Natural killer cell (primary cell): ENCODE results near the gene SPPL3. TPM values are rescaled to one million over a fixed set of nuclear protein-coding genes. Genes with fewer than 3 reads are reported as not detected.
"Not testable (repeated sequence)": the region's sequence is repeated elsewhere in the genome, so short reads cannot be mapped to it uniquely, and the experiment has no call there.

Experiments
- ATAC-seq, 3 donors: fragments of 150-1000 bp in 2 of 3; fragments of 200-7000 bp in 1 of 3; cut with Tn5 transposase; 1 replicate in 1 of 3; 2 replicates in 2 of 3; pipeline ENCODE4 v1.10.0; 2021; ENCODE audit warnings: mild to moderate bottlenecking in 2 of 3, moderate library complexity in 2 of 3
- DNase-seq, 2 donors: peaks; one replicate each; pipeline versions ENCODE4 v3.0.0 to v3.0.0-alpha.2; 2013 to 2021; ENCODE audit warnings: mixed read lengths in 1 of 2
- H3K27ac ChIP-seq: one replicate; pipeline ENCODE4 v1.5.1; 2013; ENCODE audit warnings: mild to moderate bottlenecking, low read length
- H3K27me3 ChIP-seq: one replicate; pipeline ENCODE4 v1.6.1; 2013; ENCODE audit warnings: low read length; ENCODE audit not compliant: control insufficient read depth, insufficient read depth
- H3K36me3 ChIP-seq: one replicate; pipeline ENCODE4 v1.6.1; 2013; ENCODE audit warnings: low read length; ENCODE audit not compliant: control insufficient read depth, insufficient read depth
- H3K4me1 ChIP-seq: one replicate; pipeline ENCODE4 v1.6.1; 2013; ENCODE audit warnings: low read length; ENCODE audit not compliant: control insufficient read depth, insufficient read depth
- H3K4me3 ChIP-seq: one replicate; pipeline ENCODE4 v1.5.1; 2013; ENCODE audit warnings: low read length
- H3K9me3 ChIP-seq: one replicate; pipeline ENCODE4 v1.6.1; 2013; ENCODE audit warnings: low read length; ENCODE audit not compliant: control insufficient read depth, insufficient read depth
- H3K27ac Mint-ChIP-seq, 2 donors: one replicate each; pipeline ENCODE4 v1.8.0; 2022; ENCODE audit warnings: mild to moderate bottlenecking in 2 of 2, mixed read lengths in 2 of 2, moderate library complexity in 1 of 2
- H3K27me3 Mint-ChIP-seq, 2 donors: one replicate each; pipeline ENCODE4 v1.8.0; 2022; ENCODE audit warnings: low read depth in 2 of 2, mixed read lengths in 2 of 2
- H3K36me3 Mint-ChIP-seq: one replicate; pipeline ENCODE4 v1.8.0; 2022; ENCODE audit warnings: mixed read lengths
- H3K4me1 Mint-ChIP-seq, 2 donors: one replicate each; pipeline ENCODE4 v1.8.0; 2022; ENCODE audit warnings: mixed read lengths in 2 of 2
- H3K4me3 Mint-ChIP-seq: one replicate; pipeline ENCODE4 v1.8.0; 2022; ENCODE audit warnings: mild to moderate bottlenecking, moderate library complexity, mixed read lengths
- H3K9me3 Mint-ChIP-seq, 2 donors: one replicate each; pipeline ENCODE4 v1.8.0; 2022; ENCODE audit warnings: mixed read lengths in 2 of 2
- WGBS: methylation state at CpG from one replicate; pipeline ENCODE4 v1.1.7; 2013; ENCODE audit warnings: missing lambda C conversion rate; ENCODE audit not compliant: insufficient coverage; 5-methylcytosine and 5-hydroxymethylcytosine counted together
- intact Hi-C: fragments of 100-400 bp; cut with micrococcal nuclease; formaldehyde crosslinking; loops from one replicate; pipeline ENCODE4 v1.14.2; 2022
- total RNA-seq, 4 donors: library from RNA; stranded (reverse); fragments of 120-200 nt in 1 of 4; gene quantifications; one replicate each; pipeline versions ENCODE4 v1.2.3 to v1.2.4, GENCODE V29; 2013 to 2022
- TF ChIP-seq, protein P1 (sequence below): fragments of 200-600 bp; IDR thresholded peaks from one replicate; pipeline ENCODE4 v1.8.0; 2022; ENCODE audit warnings: antibody characterized with exemption

The SPPL3 gene
- total RNA-seq, 3 donors from 2014 or later (not counting 1 experiment from before 2014, with no cell fraction given), result 31.5 to 40.2 (median 39.9) TPM

DNA sequence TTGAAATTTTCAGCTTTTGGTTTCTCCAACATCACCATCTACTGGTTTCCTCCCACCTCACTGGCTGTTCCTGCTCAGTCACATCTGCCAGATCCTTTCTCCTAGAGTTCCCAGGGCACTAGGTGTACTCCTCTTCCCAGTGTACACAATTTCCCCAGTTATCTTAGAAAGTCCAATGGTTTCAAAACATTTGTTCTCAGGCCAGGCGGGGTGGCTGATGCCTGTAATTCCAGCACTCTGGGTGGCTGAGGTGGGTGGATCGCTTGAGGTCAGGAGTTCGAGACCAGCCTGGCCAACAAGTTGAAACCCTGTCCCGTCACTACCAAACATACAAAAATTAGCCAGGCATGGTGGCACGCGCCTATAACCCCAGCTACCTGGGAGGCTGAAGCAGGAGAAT is 60.7 kb downstream of the SPPL3 start:
- no peak overlapping the region for H3K27ac Mint-ChIP-seq
- Histone ChIP-seq H3K27ac (no peak overlapping the region), H3K36me3 (no peaks in the 10 kb centered on the region), H3K27me3 (no peaks in the 10 kb centered on the region), H3K9me3 (no peaks in the 10 kb centered on the region), H3K4me1 (peaks cover 7% of the 10 kb centered on the region), H3K4me3 (no peak overlapping the region)
- intact Hi-C loops, result no loop called here
- H3K27me3 Mint-ChIP-seq, result no peaks in the 10 kb centered on the region
- no peaks in the 10 kb centered on the region for H3K9me3 Mint-ChIP-seq
- ATAC-seq (no peak), DNase-seq (no peak)
- 97% methylated on average over 6 of the region's 6 CpGs for WGBS
- H3K36me3 Mint-ChIP-seq, result no peaks in the 10 kb centered on the region
- TF ChIP-seq, protein P1, sequence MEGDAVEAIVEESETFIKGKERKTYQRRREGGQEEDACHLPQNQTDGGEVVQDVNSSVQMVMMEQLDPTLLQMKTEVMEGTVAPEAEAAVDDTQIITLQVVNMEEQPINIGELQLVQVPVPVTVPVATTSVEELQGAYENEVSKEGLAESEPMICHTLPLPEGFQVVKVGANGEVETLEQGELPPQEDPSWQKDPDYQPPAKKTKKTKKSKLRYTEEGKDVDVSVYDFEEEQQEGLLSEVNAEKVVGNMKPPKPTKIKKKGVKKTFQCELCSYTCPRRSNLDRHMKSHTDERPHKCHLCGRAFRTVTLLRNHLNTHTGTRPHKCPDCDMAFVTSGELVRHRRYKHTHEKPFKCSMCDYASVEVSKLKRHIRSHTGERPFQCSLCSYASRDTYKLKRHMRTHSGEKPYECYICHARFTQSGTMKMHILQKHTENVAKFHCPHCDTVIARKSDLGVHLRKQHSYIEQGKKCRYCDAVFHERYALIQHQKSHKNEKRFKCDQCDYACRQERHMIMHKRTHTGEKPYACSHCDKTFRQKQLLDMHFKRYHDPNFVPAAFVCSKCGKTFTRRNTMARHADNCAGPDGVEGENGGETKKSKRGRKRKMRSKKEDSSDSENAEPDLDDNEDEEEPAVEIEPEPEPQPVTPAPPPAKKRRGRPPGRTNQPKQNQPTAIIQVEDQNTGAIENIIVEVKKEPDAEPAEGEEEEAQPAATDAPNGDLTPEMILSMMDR, result no peak
- peaks cover 53 to 55% of the 10 kb centered on the region in 2 donors for H3K4me1 Mint-ChIP-seq
- H3K4me3 Mint-ChIP-seq, result no peak overlapping the region

DNA sequence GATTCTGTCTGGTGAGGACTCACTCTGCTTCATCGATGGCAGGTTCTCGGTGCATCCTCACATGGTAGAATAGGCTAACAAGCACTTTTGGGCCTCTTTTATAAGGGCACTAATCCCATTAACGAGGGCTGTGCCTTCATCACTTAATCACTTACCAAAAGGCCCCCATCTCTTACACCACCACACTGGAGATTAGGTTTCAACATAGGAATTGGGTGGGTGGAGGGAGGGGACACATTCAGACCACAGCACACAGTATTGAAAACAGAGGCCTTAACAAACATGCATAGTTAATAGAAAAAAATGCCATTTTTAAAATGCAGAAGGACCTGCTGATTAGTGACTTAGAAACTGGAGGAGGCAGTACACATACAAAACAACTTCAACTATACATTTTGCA is 61.6 kb downstream of the SPPL3 start:
- Mint-ChIP-seq H3K27me3 (no peaks in the 10 kb centered on the region), H3K9me3 (no peaks in the 10 kb centered on the region), H3K36me3 (no peaks in the 10 kb centered on the region), H3K4me3 (no peak overlapping the region), H3K27ac (no peak overlapping the region), H3K4me1 (peaks cover 53% of the 10 kb centered on the region in 2 donors)
- TF ChIP-seq, protein P1, result no peak
- no peaks in the 10 kb centered on the region for H3K36me3 ChIP-seq
- intact Hi-C loops, result no loop called here
- ATAC-seq (no peak), DNase-seq (no peak)
- H3K4me3 ChIP-seq, result no peak overlapping the region
- no peaks in the 10 kb centered on the region for H3K9me3 ChIP-seq
- WGBS, result 91% methylated on average over 3 of the region's 3 CpGs
- H3K27ac ChIP-seq, result no peak overlapping the region
- peaks cover 6% of the 10 kb centered on the region for H3K4me1 ChIP-seq
- no peaks in the 10 kb centered on the region for H3K27me3 ChIP-seq

DNA sequence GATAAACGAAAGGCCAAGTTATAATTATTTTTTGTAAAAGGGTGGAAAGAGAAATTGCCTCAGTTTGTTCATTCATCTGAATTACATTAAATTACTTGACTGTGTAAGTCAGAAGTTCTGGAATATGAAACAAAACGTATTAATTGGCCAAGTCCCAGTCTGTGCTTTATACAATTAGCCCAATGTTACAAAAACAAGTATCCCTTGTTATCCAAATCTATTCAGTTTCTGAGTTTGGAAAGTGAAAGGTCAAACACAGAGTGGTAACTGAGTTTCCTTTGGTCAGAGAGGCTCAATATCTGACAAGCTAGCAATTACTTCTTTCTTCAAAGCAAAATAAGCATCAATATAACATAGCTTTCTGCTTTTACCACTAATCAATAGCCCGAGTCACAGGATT is 62.6 kb downstream of the SPPL3 start:
- TF ChIP-seq, protein P1, result no peak
- Histone ChIP-seq H3K27ac (no peak overlapping the region), H3K4me1 (peaks cover 2% of the 10 kb centered on the region), H3K4me3 (no peak overlapping the region), H3K9me3 (no peaks in the 10 kb centered on the region), H3K36me3 (no peaks in the 10 kb centered on the region), H3K27me3 (no peaks in the 10 kb centered on the region)
- intact Hi-C loops, result no loop called here
- H3K27me3 Mint-ChIP-seq, result no peaks in the 10 kb centered on the region
- ATAC-seq (no peak), DNase-seq (no peak)
- WGBS, result 60% methylated on average over 1 of the region's 3 CpGs
- H3K27ac Mint-ChIP-seq, result no peak overlapping the region
- no peaks in the 10 kb centered on the region for H3K36me3 Mint-ChIP-seq
- no peak overlapping the region for H3K4me3 Mint-ChIP-seq
- H3K9me3 Mint-ChIP-seq, result no peaks in the 10 kb centered on the region
- H3K4me1 Mint-ChIP-seq, result peaks cover 43 to 46% of the 10 kb centered on the region in 2 donors

GRCh38 chr12:120839503-120839902 is 64.7 kb downstream of the SPPL3 start:
- intact Hi-C loops, result no loop called here
- no peaks in the 10 kb centered on the region for H3K36me3 ChIP-seq
- no peak overlapping the region for H3K4me3 Mint-ChIP-seq
- H3K27ac ChIP-seq, result no peak overlapping the region
- ATAC-seq, result no peak
- no peak overlapping the region for H3K27ac Mint-ChIP-seq
- H3K4me1 ChIP-seq, result peaks cover 7% of the 10 kb centered on the region
- no peak overlapping the region for H3K4me3 ChIP-seq
- H3K27me3 ChIP-seq, result no peaks in the 10 kb centered on the region
- H3K9me3 Mint-ChIP-seq, result no peaks in the 10 kb centered on the region
- no peaks in the 10 kb centered on the region for H3K9me3 ChIP-seq
- peaks cover 58% of the 10 kb centered on the region in 2 donors for H3K4me1 Mint-ChIP-seq
- TF ChIP-seq, protein P1, result no peak
- no peaks in the 10 kb centered on the region for H3K36me3 Mint-ChIP-seq
- H3K27me3 Mint-ChIP-seq, result no peaks in the 10 kb centered on the region
- no peak for DNase-seq
- WGBS, result 78% methylated on average over 1 of the region's 1 CpG

DNA sequence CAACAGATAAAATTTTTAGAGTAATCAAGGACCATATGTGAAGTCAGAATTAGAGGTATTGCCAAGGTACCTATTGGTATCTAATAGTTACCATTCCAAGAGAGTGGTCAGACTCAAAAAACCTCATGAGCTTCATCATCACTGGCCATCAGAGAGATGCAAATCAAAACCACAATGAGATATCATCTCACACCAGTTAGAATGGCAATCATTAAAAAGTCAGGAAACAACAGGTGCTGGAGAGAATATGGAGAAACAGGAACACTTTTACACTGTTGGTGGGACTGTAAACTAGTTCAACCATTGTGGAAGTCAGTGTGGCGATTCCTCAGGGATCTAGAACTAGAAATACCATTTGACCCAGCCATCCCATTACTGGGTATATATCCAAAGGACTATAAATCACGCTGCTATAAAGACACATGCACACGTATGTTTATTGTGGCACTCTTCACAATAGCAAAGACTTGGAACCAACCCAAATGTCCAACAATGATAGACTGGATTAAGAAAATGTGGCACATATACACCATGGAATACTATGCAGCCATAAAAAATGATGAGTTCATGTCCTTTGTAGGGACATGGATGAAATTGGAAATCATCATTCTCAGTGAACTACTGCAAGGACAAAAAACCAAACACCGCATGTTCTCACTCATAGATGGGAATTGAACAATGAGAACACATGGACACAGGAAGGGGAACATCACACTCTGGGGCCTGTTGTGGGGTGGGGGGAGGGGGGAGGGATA is 65.4 kb downstream of the SPPL3 start:
- H3K27me3 ChIP-seq, H3K27me3 Mint-ChIP-seq, H3K4me1 ChIP-seq, H3K36me3 ChIP-seq, H3K4me3 ChIP-seq, H3K36me3 Mint-ChIP-seq, H3K27ac Mint-ChIP-seq, intact Hi-C loops, ATAC-seq, H3K27ac ChIP-seq, H3K9me3 ChIP-seq, H3K4me3 Mint-ChIP-seq, H3K9me3 Mint-ChIP-seq, DNase-seq: not testable (repeated sequence)
- WGBS, result no CpG with 5 or more reads among the region's 4 CpGs
- peaks cover 57 to 58% of the 10 kb centered on the region in 2 donors for H3K4me1 Mint-ChIP-seq
